IgD-negative memory B cell (primary cell): Measurements from ENCODE around the gene RCSD1. TPM values are rescaled to one million over a fixed set of nuclear protein-coding genes. Genes with fewer than 3 reads are reported as not detected.
"Not testable (repeated sequence)": the region's sequence is repeated elsewhere in the genome, so short reads cannot be mapped to it uniquely, and the experiment has no call there.

Source experiments
- H3K27ac Mint-ChIP-seq, 3 donors: one replicate each; pipeline ENCODE4 v1.8.0; 2020 to 2022; ENCODE audit warnings: mild to moderate bottlenecking in 3 of 3, mixed read lengths in 3 of 3, moderate library complexity in 1 of 3
- H3K27me3 Mint-ChIP-seq: one replicate; pipeline ENCODE4 v1.8.0; 2021; ENCODE audit warnings: mixed read lengths
- H3K36me3 Mint-ChIP-seq: one replicate; pipeline ENCODE4 v1.8.0; 2020; ENCODE audit warnings: mild to moderate bottlenecking, mixed read lengths
- H3K4me1 Mint-ChIP-seq, 3 donors: one replicate each; pipeline ENCODE4 v1.8.0; 2020 to 2022; ENCODE audit warnings: mixed read lengths in 3 of 3, mild to moderate bottlenecking in 1 of 3
- H3K4me3 Mint-ChIP-seq, 4 donors: one replicate each; pipeline ENCODE4 v1.8.0; 2020 to 2022; ENCODE audit warnings: mild to moderate bottlenecking in 4 of 4, mixed read lengths in 4 of 4, moderate library complexity in 3 of 4
- H3K9me3 Mint-ChIP-seq, 3 donors: one replicate each; pipeline ENCODE4 v1.8.0; 2020 to 2021; ENCODE audit warnings: mixed read lengths in 3 of 3, mild to moderate bottlenecking in 1 of 3
- polyA plus RNA-seq: library from polyadenylated mRNA; unstranded; fragments of 300-500 nt; fragmentation: Illumina TruSeq; gene quantifications from one replicate; pipeline ENCODE4 v1.2.3, GENCODE V29; 2021

RCSD1 gene
- polyA plus RNA-seq, 1 donor from 2014 or later = 249 TPM

- Mint-ChIP-seq H3K4me1 (peaks cover 38 to 42% (median 40%) of the 10 kb centered on the region in 3 donors), H3K27me3 (no peaks in the 10 kb centered on the region), H3K27ac (no peak overlapping the region), H3K4me3 (peak overlapping the region in 2 of 4 donors; percentile 23 to 44), H3K36me3 (peaks cover 5% of the 10 kb centered on the region), H3K9me3 (peaks cover 3 to 18% (median 13%) of the 10 kb centered on the region in 3 donors)
Observed at GRCh38 chr1:167611983-167612382, 18.0 kb upstream of the RCSD1 start.

- Mint-ChIP-seq H3K36me3 (peaks cover 5% of the 10 kb centered on the region), H3K4me1 (peaks cover 42 to 49% (median 46%) of the 10 kb centered on the region in 3 donors), H3K9me3 (peaks cover 3 to 12% (median 9%) of the 10 kb centered on the region in 3 donors), H3K27me3 (no peaks in the 10 kb centered on the region), H3K4me3 (peak overlapping the region in 3 of 4 donors; percentile 6 to 44 (median 38)), H3K27ac (no peak overlapping the region)
Observed at GRCh38 chr1:167612587-167613385, 17.2 kb upstream of the RCSD1 start.

GRCh38 chr1:167613984-167614383 is 16.0 kb upstream of the RCSD1 start:
- not testable (repeated sequence) for H3K27me3 Mint-ChIP-seq, H3K36me3 Mint-ChIP-seq, H3K9me3 Mint-ChIP-seq, H3K27ac Mint-ChIP-seq
- Mint-ChIP-seq H3K4me3 (peak overlapping the region in 2 of 4 donors; percentile 64 to 70), H3K4me1 (peaks cover 50 to 60% (median 58%) of the 10 kb centered on the region in 3 donors)

- H3K4me1 Mint-ChIP-seq = peaks cover 56 to 66% (median 59%) of the 10 kb centered on the region in 3 donors
Observed at GRCh38 chr1:167614851-167615250, 15.2 kb upstream of the RCSD1 start.

GRCh38 chr1:167616521-167616920 is 13.5 kb upstream of the RCSD1 start:
- H3K9me3 Mint-ChIP-seq = peaks cover 0 to 3% (median 2%) of the 10 kb centered on the region in 3 donors
- H3K4me1 Mint-ChIP-seq = peaks cover 60 to 70% (median 63%) of the 10 kb centered on the region in 3 donors
- H3K27ac Mint-ChIP-seq = peak overlapping the region; percentile 86 to 96 (median 96)
- peak overlapping the region; percentile 83 to 94 (median 92) for H3K4me3 Mint-ChIP-seq
- H3K27me3 Mint-ChIP-seq = no peaks in the 10 kb centered on the region
- no peaks in the 10 kb centered on the region for H3K36me3 Mint-ChIP-seq

More at GRCh38 chr1:167614851-167615250, 15.2 kb upstream of the RCSD1 start:
- peak overlapping the region in 1 of 4 donors; percentile 34 for H3K4me3 Mint-ChIP-seq
- peaks cover 0 to 3% (median 2%) of the 10 kb centered on the region in 3 donors for H3K9me3 Mint-ChIP-seq
- H3K27ac Mint-ChIP-seq = peak overlapping the region in 2 of 3 donors; percentile 71 to 96
- H3K36me3 Mint-ChIP-seq = no peaks in the 10 kb centered on the region
- no peaks in the 10 kb centered on the region for H3K27me3 Mint-ChIP-seq

- Mint-ChIP-seq H3K9me3 (peaks cover 0 to 3% (median 0%) of the 10 kb centered on the region in 3 donors), H3K27me3 (no peaks in the 10 kb centered on the region), H3K4me1 (peaks cover 60 to 67% (median 61%) of the 10 kb centered on the region in 3 donors), H3K4me3 (peak overlapping the region; percentile 83 to 94 (median 92)), H3K36me3 (no peaks in the 10 kb centered on the region), H3K27ac (peak overlapping the region; percentile 86 to 96 (median 96))
Observed at GRCh38 chr1:167617153-167618147, 12.6 kb upstream of the RCSD1 start.

- Mint-ChIP-seq H3K4me3 (peak overlapping the region; percentile 83 to 94 (median 92)), H3K27me3 (no peaks in the 10 kb centered on the region), H3K36me3 (no peaks in the 10 kb centered on the region), H3K9me3 (peaks cover 0 to 3% (median 0%) of the 10 kb centered on the region in 3 donors), H3K27ac (peak overlapping the region; percentile 86 to 96 (median 96)), H3K4me1 (peaks cover 60 to 68% (median 61%) of the 10 kb centered on the region in 3 donors)
Observed at GRCh38 chr1:167618366-167618765, 11.7 kb upstream of the RCSD1 start.

GRCh38 chr1:167618789-167619188 is 11.2 kb upstream of the RCSD1 start:
- Mint-ChIP-seq H3K36me3 (no peaks in the 10 kb centered on the region), H3K4me3 (peak overlapping the region; percentile 83 to 94 (median 92)), H3K27ac (peak overlapping the region; percentile 86 to 96 (median 96)), H3K4me1 (peaks cover 61 to 67% (median 62%) of the 10 kb centered on the region in 3 donors), H3K9me3 (peaks cover 0 to 3% (median 0%) of the 10 kb centered on the region in 3 donors), H3K27me3 (no peaks in the 10 kb centered on the region)

- Mint-ChIP-seq H3K27ac (peak overlapping the region; percentile 50 to 96 (median 86)), H3K36me3 (no peaks in the 10 kb centered on the region), H3K9me3 (peaks cover 0 to 3% (median 0%) of the 10 kb centered on the region in 3 donors), H3K27me3 (no peaks in the 10 kb centered on the region), H3K4me1 (peaks cover 57 to 68% (median 65%) of the 10 kb centered on the region in 3 donors), H3K4me3 (peak overlapping the region; percentile 59 to 82 (median 72))
Observed at GRCh38 chr1:167620002-167620401, 10.0 kb upstream of the RCSD1 start.

GRCh38 chr1:167621780-167622313 is 8.2 kb upstream of the RCSD1 start:
- peak overlapping the region; percentile 43 to 96 (median 59) for H3K27ac Mint-ChIP-seq
- H3K4me1 Mint-ChIP-seq = peaks cover 62 to 70% (median 70%) of the 10 kb centered on the region in 3 donors
- H3K4me3 Mint-ChIP-seq = peak overlapping the region in 3 of 4 donors; percentile 17 to 63 (median 40)
- H3K27me3 Mint-ChIP-seq = no peaks in the 10 kb centered on the region
- H3K9me3 Mint-ChIP-seq = peaks cover 0 to 3% (median 0%) of the 10 kb centered on the region in 3 donors
- H3K36me3 Mint-ChIP-seq = no peaks in the 10 kb centered on the region

GRCh38 chr1:167623951-167624350 is 6.1 kb upstream of the RCSD1 start:
- Mint-ChIP-seq H3K9me3 (peaks cover 0 to 3% (median 0%) of the 10 kb centered on the region in 3 donors), H3K27me3 (no peaks in the 10 kb centered on the region), H3K4me3 (peak overlapping the region in 2 of 4 donors; percentile 2 to 83), H3K36me3 (no peaks in the 10 kb centered on the region), H3K4me1 (peaks cover 64 to 68% (median 65%) of the 10 kb centered on the region in 3 donors), H3K27ac (peak overlapping the region in 1 of 3 donors; percentile 31)

GRCh38 chr1:167625040-167625823 is 4.8 kb upstream of the RCSD1 start:
- Mint-ChIP-seq H3K9me3 (peaks cover 0 to 3% (median 0%) of the 10 kb centered on the region in 3 donors), H3K4me3 (peak overlapping the region in 3 of 4 donors; percentile 19 to 75 (median 67)), H3K36me3 (no peaks in the 10 kb centered on the region), H3K4me1 (peaks cover 54 to 62% (median 62%) of the 10 kb centered on the region in 3 donors), H3K27me3 (no peaks in the 10 kb centered on the region), H3K27ac (peak overlapping the region in 2 of 3 donors; percentile 59 to 80)

- Mint-ChIP-seq H3K4me1 (peaks cover 43 to 57% (median 53%) of the 10 kb centered on the region in 3 donors), H3K4me3 (peak overlapping the region; percentile 92 to 99 (median 98)), H3K9me3 (peaks cover 0 to 3% (median 0%) of the 10 kb centered on the region in 3 donors), H3K27ac (peak overlapping the region; percentile 96 to 99 (median 98)), H3K36me3 (peaks cover 2% of the 10 kb centered on the region), H3K27me3 (no peaks in the 10 kb centered on the region)
Observed at GRCh38 chr1:167627615-167627864, 2.5 kb upstream of the RCSD1 start.
